GM12878 (cell line): ENCODE data around the gene CD27. TPM values are rescaled to one million over a fixed set of nuclear protein-coding genes. Genes with fewer than 3 reads are reported as not detected.

Experiments used
- CBX3 ChIP-seq: fragments of 200-600 bp; sonication (generic); IDR thresholded peaks from 2 replicates; pipeline ENCODE4 v1.6.1; 2016; ENCODE audit warnings: low read depth, borderline replicate concordance
- CHD1 ChIP-seq: IDR thresholded peaks from 2 replicates; pipeline ENCODE4 v1.6.1; 2012; ENCODE audit warnings: low read depth, low read length, improper control_type of control experiment
- CTCF ChIP-seq, 3 experiments: IDR thresholded peaks in 2 of 3; conservative IDR thresholded peaks in 1 of 3; 2 replicates each; pipeline ENCODE4 v1.5.1; 2011; ENCODE audit warnings: low read depth in 3 of 3, low read length in 3 of 3, mild to moderate bottlenecking in 3 of 3, control low read depth in 2 of 3, moderate library complexity in 2 of 3, inconsistent platforms in 1 of 3, mixed read lengths in 1 of 3; ENCODE audit not compliant: control insufficient read depth in 2 of 3, insufficient read depth in 1 of 3; ENCODE audit errors: extremely low read depth in 1 of 3
- E4F1 ChIP-seq: fragments of 450-650 bp; IDR thresholded peaks from 2 replicates; pipeline ENCODE4 v1.6.1; 2018; ENCODE audit warnings: borderline replicate concordance, mild to moderate bottlenecking; ENCODE audit not compliant: partially characterized antibody
- EED ChIP-seq: sonication (generic); IDR thresholded peaks from 2 replicates; pipeline ENCODE4 v1.6.1; 2016; ENCODE audit warnings: antibody characterized with exemption, low read depth
- FOS ChIP-seq: IDR thresholded peaks from 3 replicates; pipeline ENCODE4 v1.6.1; 2011; ENCODE audit warnings: borderline replicate concordance; ENCODE audit not compliant: insufficient read length; ENCODE audit errors: extremely low read depth
- FOXK2 ChIP-seq: fragments of 450-650 bp; IDR thresholded peaks from 2 replicates; pipeline ENCODE4 v1.6.1; 2017; ENCODE audit warnings: mild to moderate bottlenecking, moderate library complexity
- FOXM1 ChIP-seq: IDR thresholded peaks from 2 replicates; pipeline ENCODE4 v1.6.1; 2012; ENCODE audit warnings: low read depth, mild to moderate bottlenecking, inconsistent platforms, low read length, moderate library complexity
- HDAC2 ChIP-seq: fragments of 200-600 bp; sonication (generic); IDR thresholded peaks from 2 replicates; pipeline ENCODE4 v1.6.1; 2017
- MLLT1 ChIP-seq: fragments of 450-650 bp; IDR thresholded peaks from 2 replicates; pipeline ENCODE4 v1.6.1; 2016; ENCODE audit warnings: mild to moderate bottlenecking
- POLR2A ChIP-seq: IDR thresholded peaks from 2 replicates; pipeline ENCODE4 v1.6.1; 2011; ENCODE audit warnings: low read depth, mild to moderate bottlenecking, low read length
- POLR2AphosphoS2 ChIP-seq: IDR thresholded peaks from 2 replicates; pipeline ENCODE4 v1.6.1; 2011; ENCODE audit warnings: low read depth, mild to moderate bottlenecking, low read length, improper control_type of control experiment, moderate library complexity
- POU2F2 ChIP-seq: IDR thresholded peaks from 3 replicates; pipeline ENCODE4 v1.6.1; 2011; ENCODE audit warnings: low read depth, mild to moderate bottlenecking, low read length, borderline replicate concordance
- RCOR1 ChIP-seq: conservative IDR thresholded peaks from 2 replicates; pipeline ENCODE4 v1.6.1; 2012; ENCODE audit warnings: low read depth, low read length, improper control_type of control experiment
- SP1 ChIP-seq: IDR thresholded peaks from one replicate; pipeline ENCODE4 v1.6.1; 2011; ENCODE audit warnings: low read depth, low read length
- SREBF2 ChIP-seq: IDR thresholded peaks from 2 replicates; pipeline ENCODE4 v1.6.1; 2012; ENCODE audit warnings: mild to moderate bottlenecking, low read length
- ZBTB33 ChIP-seq: fragments of 450-650 bp; IDR thresholded peaks from 2 replicates; pipeline ENCODE4 v1.6.1; 2017; ENCODE audit warnings: mild to moderate bottlenecking
- ZNF24 ChIP-seq: fragments of 450-650 bp; IDR thresholded peaks from 2 replicates; pipeline ENCODE4 v1.6.1; 2017; ENCODE audit warnings: antibody characterized with exemption, mild to moderate bottlenecking
- ZNF274 ChIP-seq: IDR thresholded peaks from one replicate; pipeline ENCODE4 v1.8.0; 2011; ENCODE audit not compliant: insufficient read length, insufficient read depth
- ZSCAN29 ChIP-seq: fragments of 450-650 bp; IDR thresholded peaks from 2 replicates; pipeline ENCODE4 v1.6.1; 2017; ENCODE audit warnings: mild to moderate bottlenecking, moderate library complexity
- polyA plus RNA-seq, 11 experiments: library from polyadenylated mRNA; depleted of rRNA in 4 of 11; unstranded in 6 of 11; stranded (reverse) in 5 of 11; fragments of >200 nt; fragmentation: Nextera tagmentation in 4 of 11; fragmentation: Illumina TruSeq in 1 of 11; extraction: Ambion mirVana in 4 of 11; extraction: Trizol in 1 of 11; gene quantifications; 1 replicate in 1 of 11; 2 replicates in 10 of 11; pipeline versions ENCODE4 v1.2.1 to v1.2.3, GENCODE V29; 2011 to 2016; ENCODE audit warnings: inconsistent platforms in 2 of 11, missing spikeins in 2 of 11, low read depth in 1 of 11
- total RNA-seq, 4 experiments: library from RNA; depleted of rRNA in 3 of 4; stranded (reverse); fragments of >200 nt in 3 of 4; fragmentation: Illumina TruSeq in 1 of 4; extraction: Trizol in 1 of 4; gene quantifications; 2 replicates each; pipeline versions ENCODE4 v1.2.1 to v1.2.3, GENCODE V29; 2013 to 2021
- TF ChIP-seq, protein P1 (sequence below): IDR thresholded peaks from 2 replicates; pipeline ENCODE4 v1.6.1; 2011; ENCODE audit warnings: low read depth, mild to moderate bottlenecking, low read length, moderate library complexity, borderline replicate concordance; ENCODE audit errors: extremely low read depth
- TF ChIP-seq, protein P2 (sequence below): IDR thresholded peaks from 2 replicates; pipeline ENCODE4 v1.6.1; 2012; ENCODE audit warnings: low read depth, low read length, improper control_type of control experiment

The CD27 gene
- total and polyA plus RNA-seq, 10 of the 15 experiments (the other 5 are each of a cell fraction or from before 2014, with no cell fraction given) = 4.9 to 184 (median 106) TPM

- TF ChIP-seq FOS (no peak), CTCF (IDR thresholded peaks at IDR 0.05 in 2 of 3, conservative IDR thresholded peaks at IDR 0.05 in 1 of 3; ENCODE audit: control insufficient read depth in 2 of 3, extremely low read depth in 1 of 3, insufficient read depth in 1 of 3, low read depth in 3 of 3, low read length in 3 of 3) (peak; percentile 80 to 95 (median 87); a peak in 5 of 6 replicates), POLR2A (no peak), EED (peak; percentile 84), ZBTB33 (no peak), ZSCAN29 (no peak), POU2F2 (peak; percentile 65; the same call in 1 of the 3 replicates), ZNF274 (no peak), ZNF24 (no peak), CHD1 (no peak), RCOR1 (no peak), FOXM1 (peak; percentile 48), HDAC2 (no peak), POLR2AphosphoS2 (no peak), FOXK2 (no peak), CBX3 (no peak), SREBF2 (no peak), E4F1 (no peak), MLLT1 (no peak), SP1 (no peak)
- TF ChIP-seq, protein P1, sequence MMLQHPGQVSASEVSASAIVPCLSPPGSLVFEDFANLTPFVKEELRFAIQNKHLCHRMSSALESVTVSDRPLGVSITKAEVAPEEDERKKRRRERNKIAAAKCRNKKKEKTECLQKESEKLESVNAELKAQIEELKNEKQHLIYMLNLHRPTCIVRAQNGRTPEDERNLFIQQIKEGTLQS = peak; percentile 56; the same call in 1 of the 2 replicates
- TF ChIP-seq, protein P2, sequence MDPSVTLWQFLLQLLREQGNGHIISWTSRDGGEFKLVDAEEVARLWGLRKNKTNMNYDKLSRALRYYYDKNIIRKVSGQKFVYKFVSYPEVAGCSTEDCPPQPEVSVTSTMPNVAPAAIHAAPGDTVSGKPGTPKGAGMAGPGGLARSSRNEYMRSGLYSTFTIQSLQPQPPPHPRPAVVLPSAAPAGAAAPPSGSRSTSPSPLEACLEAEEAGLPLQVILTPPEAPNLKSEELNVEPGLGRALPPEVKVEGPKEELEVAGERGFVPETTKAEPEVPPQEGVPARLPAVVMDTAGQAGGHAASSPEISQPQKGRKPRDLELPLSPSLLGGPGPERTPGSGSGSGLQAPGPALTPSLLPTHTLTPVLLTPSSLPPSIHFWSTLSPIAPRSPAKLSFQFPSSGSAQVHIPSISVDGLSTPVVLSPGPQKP = 0 out of 2 replicates have a peak, but pooled peaks have one; percentile 21
Observed at GRCh38 chr12:6423267-6424007, 21.3 kb upstream of the CD27 start (continued).
